ENCODE data around the gene RNF223. TPM values are rescaled to one million over a fixed set of nuclear protein-coding genes. Genes with fewer than 3 reads are reported as not detected.

RNF223 gene
- total RNA-seq, 1 experiment from 2014 or later = 0.08 TPM

DNA sequence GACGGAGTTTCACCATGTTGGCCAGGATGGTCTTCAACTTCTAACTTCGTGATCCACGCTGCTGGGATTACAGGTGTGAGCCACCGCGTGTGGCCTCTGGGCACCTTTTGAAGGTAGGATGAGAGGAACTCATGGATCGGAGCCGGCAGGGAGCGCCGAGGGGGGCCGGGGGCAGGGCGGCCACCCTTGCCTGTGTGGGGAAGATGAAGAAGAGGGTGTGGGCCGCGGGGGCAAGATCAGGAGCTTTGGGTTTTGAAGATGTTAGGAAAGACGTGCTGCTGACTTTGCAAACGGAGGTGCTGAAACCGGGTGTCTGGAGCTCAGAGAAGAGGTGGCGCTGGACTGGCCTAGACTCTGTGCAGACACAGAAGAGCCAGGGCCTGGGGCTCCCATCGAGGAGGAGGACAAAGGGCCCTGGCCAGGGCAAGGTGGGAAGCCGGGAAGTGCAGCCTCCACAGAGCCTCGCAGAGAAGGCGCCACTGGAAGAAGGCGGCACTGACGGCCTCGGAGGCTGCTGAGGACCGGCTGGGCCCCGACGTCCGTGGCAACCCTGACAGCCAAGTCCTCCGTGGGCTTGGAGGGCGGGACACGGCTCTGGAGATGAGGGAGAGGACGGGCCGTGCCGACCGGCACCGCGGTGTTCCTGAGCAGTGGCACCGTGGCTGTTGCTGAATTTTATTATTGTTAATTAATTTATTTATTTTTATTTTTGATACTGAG is 13.7 kb downstream of the RNF223 start:
- H3K27ac ChIP-seq (ENCODE audit: low read length) = no peak overlapping the region
- TF ChIP-seq POLR2AphosphoS5 (IDR thresholded peaks at IDR 0.05; ENCODE audit: low read depth, low read length) (no peak), REST (IDR thresholded peaks at IDR 0.05; ENCODE audit: insufficient read depth in 1 of 2, low read depth in 2 of 2, low read length in 1 of 2) (no peak), TCF7L2 (IDR thresholded peaks at IDR 0.05; ENCODE audit: low read depth, low read length) (no peak), SIN3A (IDR thresholded peaks at IDR 0.05; ENCODE audit: borderline replicate concordance, insufficient read depth, low read depth, low read length) (no peak)
- TF ChIP-seq, protein P1, sequence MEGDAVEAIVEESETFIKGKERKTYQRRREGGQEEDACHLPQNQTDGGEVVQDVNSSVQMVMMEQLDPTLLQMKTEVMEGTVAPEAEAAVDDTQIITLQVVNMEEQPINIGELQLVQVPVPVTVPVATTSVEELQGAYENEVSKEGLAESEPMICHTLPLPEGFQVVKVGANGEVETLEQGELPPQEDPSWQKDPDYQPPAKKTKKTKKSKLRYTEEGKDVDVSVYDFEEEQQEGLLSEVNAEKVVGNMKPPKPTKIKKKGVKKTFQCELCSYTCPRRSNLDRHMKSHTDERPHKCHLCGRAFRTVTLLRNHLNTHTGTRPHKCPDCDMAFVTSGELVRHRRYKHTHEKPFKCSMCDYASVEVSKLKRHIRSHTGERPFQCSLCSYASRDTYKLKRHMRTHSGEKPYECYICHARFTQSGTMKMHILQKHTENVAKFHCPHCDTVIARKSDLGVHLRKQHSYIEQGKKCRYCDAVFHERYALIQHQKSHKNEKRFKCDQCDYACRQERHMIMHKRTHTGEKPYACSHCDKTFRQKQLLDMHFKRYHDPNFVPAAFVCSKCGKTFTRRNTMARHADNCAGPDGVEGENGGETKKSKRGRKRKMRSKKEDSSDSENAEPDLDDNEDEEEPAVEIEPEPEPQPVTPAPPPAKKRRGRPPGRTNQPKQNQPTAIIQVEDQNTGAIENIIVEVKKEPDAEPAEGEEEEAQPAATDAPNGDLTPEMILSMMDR (IDR thresholded peaks at IDR 0.05) = no peak
- BruUV-seq (replicated peaks) = no TSS peak
- POLR2A ChIA-PET = no interaction called here
- CTCF ChIA-PET = no interaction called here
- DNase-seq (ENCODE audit: low read depth, low spot score) = no peak
- H3K27me3 ChIP-seq (ENCODE audit: control insufficient read depth, insufficient read depth, low read length) = no peaks in the 10 kb centered on the region
- H3K9me3 ChIP-seq (ENCODE audit: control insufficient read depth, insufficient read depth, low read depth, low read length) = no peaks in the 10 kb centered on the region
- intact Hi-C loops (cut with micrococcal nuclease; ENCODE audit: unreplicated experiment) (loop anchor here (10.0 kb wide), 1 partner anchor 46 kb away; the partner anchor contains the start of gene ISG15), in situ Hi-C loops (cut with HindIII; ENCODE audit: low pct_unique_long_range_greater_than_20kb, low sequenced_read_pairs) (no loop called here)
- no peak for ATAC-seq
- peaks cover 20% of the 10 kb centered on the region for H3K4me1 ChIP-seq (ENCODE audit: control insufficient read depth, insufficient read depth, low read length)
- no peaks in the 10 kb centered on the region for H3K36me3 ChIP-seq (ENCODE audit: control insufficient read depth, insufficient read depth, low read length)
- H3K4me3 ChIP-seq (ENCODE audit: low read depth in 2 of 2, low read length in 2 of 2) = peak overlapping the region; percentile 57 to 80

DNA sequence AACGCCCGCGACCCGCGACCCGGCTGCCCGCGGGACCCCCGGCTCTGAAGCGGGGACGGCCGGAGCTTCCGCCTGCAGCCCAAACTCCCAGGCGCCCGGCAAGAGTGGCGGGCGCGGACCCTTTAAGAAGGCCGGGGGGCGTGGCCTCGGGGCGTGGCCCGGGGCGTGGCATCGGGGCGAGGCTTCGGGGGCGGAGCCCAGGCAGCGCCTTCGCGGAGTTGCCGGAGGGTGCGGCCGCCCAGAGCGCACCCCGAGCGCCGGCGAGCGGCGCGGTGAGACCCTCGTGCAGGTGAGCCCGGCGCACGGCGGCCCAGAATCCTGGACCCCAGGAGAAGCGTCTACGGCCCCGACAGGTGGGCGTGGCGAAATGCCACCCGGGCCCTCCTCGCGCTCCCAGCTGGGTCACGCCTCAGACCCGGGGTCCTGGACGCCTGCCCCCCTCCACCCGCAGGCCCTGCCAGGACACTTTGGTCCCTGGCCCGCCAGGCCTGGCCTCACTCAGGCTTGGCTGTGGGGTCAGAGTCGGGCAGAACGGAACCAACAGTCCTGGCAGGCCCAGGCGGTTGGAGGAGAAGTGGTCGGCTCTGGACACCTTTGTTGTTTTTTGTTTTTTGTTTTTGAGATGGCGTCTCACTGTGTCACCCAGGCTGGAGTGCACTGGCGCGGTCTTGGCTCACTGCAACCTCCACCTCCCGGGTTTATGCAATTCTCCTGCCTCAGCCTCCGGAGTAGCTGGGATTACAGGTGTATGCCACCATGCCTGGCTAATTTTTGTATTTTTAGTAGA is 14.4 kb downstream of the RNF223 start:
- ChIA-PET POLR2A (interaction anchor here (0.5 kb wide), 1 partner anchor 72 kb away, joined by 4 read pairs; no protein-coding TSS in a partner anchor), CTCF (interaction anchor here (0.6 to 1.0 kb wide), 3 partner anchors 41 to 98 kb away, joined by 3 to 4 read pairs (median 3); no protein-coding TSS in a partner anchor)
- no peaks in the 10 kb centered on the region for H3K9me3 ChIP-seq (ENCODE audit: control insufficient read depth, insufficient read depth, low read depth, low read length)
- H3K27ac ChIP-seq (ENCODE audit: low read length) = no peak overlapping the region
- in situ Hi-C loops (cut with HindIII; ENCODE audit: low pct_unique_long_range_greater_than_20kb, low sequenced_read_pairs) = no loop called here
- BruUV-seq (replicated peaks) = no TSS peak
- DNase-seq (ENCODE audit: low read depth, low spot score) = no peak
- no peaks in the 10 kb centered on the region for H3K27me3 ChIP-seq (ENCODE audit: control insufficient read depth, insufficient read depth, low read length)
- peaks cover 20% of the 10 kb centered on the region for H3K4me1 ChIP-seq (ENCODE audit: control insufficient read depth, insufficient read depth, low read length)
- peak; percentile 77 for ATAC-seq
- TF ChIP-seq POLR2AphosphoS5 (IDR thresholded peaks at IDR 0.05; ENCODE audit: low read depth, low read length) (peak; percentile 24; the same call in 1 of the 2 replicates), SIN3A (IDR thresholded peaks at IDR 0.05; ENCODE audit: borderline replicate concordance, insufficient read depth, low read depth, low read length) (no peak), REST (IDR thresholded peaks at IDR 0.05; ENCODE audit: insufficient read depth in 1 of 2, low read depth in 2 of 2, low read length in 1 of 2) (no peak), TCF7L2 (IDR thresholded peaks at IDR 0.05; ENCODE audit: low read depth, low read length) (no peak)
- TF ChIP-seq, protein P1 (IDR thresholded peaks at IDR 0.05) = peak; percentile 66
- H3K36me3 ChIP-seq (ENCODE audit: control insufficient read depth, insufficient read depth, low read length) = no peaks in the 10 kb centered on the region
- intact Hi-C loops (cut with micrococcal nuclease; ENCODE audit: unreplicated experiment) = loop anchor here (10.0 kb wide), 1 partner anchor 45 kb away; the partner anchor contains the start of gene ISG15
- peak overlapping the region; percentile 57 to 80 for H3K4me3 ChIP-seq (ENCODE audit: low read depth in 2 of 2, low read length in 2 of 2)

Data from Panc1 (cell line).